Panc1 (cell line): ENCODE results near the gene NEK2. TPM values are rescaled to one million over a fixed set of nuclear protein-coding genes. Genes with fewer than 3 reads are reported as not detected.
A peak's percentile ranks its signal among the peaks of the same experiment; 100 is the strongest.

Experiments used
- ATAC-seq: fragments of 200-7000 bp; cut with Tn5 transposase; 2 replicates; pipeline ENCODE4 v1.9.1; 2020; ENCODE audit warnings: mild to moderate bottlenecking, moderate library complexity
- BruUV-seq: library from RNA; stranded (reverse); fragments of 400-500 nt; replicated peaks from 2 replicates; lab custom pipeline; 2021; lab: Mats Ljungman, UMichigan
- CTCF ChIA-PET: fragments of 300-600 bp; sonication (Branson Sonifier 250); formaldehyde crosslinking; loops from one replicate; lab custom pipeline; 2022; ENCODE audit warnings: antibody characterized with exemption; lab: Charles Lee
- POLR2A ChIA-PET: fragments of 300-600 bp; sonication (Branson Sonifier 250); formaldehyde crosslinking; loops from one replicate; lab custom pipeline; 2022; ENCODE audit warnings: antibody characterized with exemption; lab: Charles Lee
- DNase-seq: peaks from one replicate; pipeline ENCODE4 v3.0.0-alpha.2; 2010; ENCODE audit warnings: low read depth, low spot score
- H3K27ac ChIP-seq: 2 replicates; pipeline ENCODE4 v1.5.1; 2011; ENCODE audit warnings: mild to moderate bottlenecking, low read length, inconsistent platforms
- H3K27me3 ChIP-seq: fragments of 200-500 bp; sonication (Bioruptor generic); 2 replicates; pipeline ENCODE4 v1.6.0; 2014; ENCODE audit warnings: low read length, inconsistent platforms; ENCODE audit not compliant: control insufficient read depth, insufficient read depth
- H3K36me3 ChIP-seq: fragments of 200-500 bp; sonication (Bioruptor generic); 2 replicates; pipeline ENCODE4 v1.5.1; 2014; ENCODE audit warnings: inconsistent platforms, mild to moderate bottlenecking, low read length, moderate library complexity; ENCODE audit not compliant: control insufficient read depth, insufficient read depth
- H3K4me1 ChIP-seq: 2 replicates; pipeline ENCODE4 v1.5.1; 2011; ENCODE audit warnings: inconsistent platforms, mild to moderate bottlenecking, low read length, moderate library complexity; ENCODE audit not compliant: control insufficient read depth, insufficient read depth
- H3K4me3 ChIP-seq, 2 experiments: 2 replicates each; pipeline ENCODE4 v1.5.1; 2011 to 2012; ENCODE audit warnings: low read depth in 2 of 2, low read length in 2 of 2, mild to moderate bottlenecking in 2 of 2, inconsistent platforms in 1 of 2, moderate library complexity in 1 of 2
- H3K9me3 ChIP-seq: fragments of 200-500 bp; sonication (Bioruptor generic); 2 replicates; pipeline ENCODE4 v1.5.1; 2014; ENCODE audit warnings: low read depth, mild to moderate bottlenecking, inconsistent platforms, low read length, moderate library complexity; ENCODE audit not compliant: control insufficient read depth, insufficient read depth
- CTCF ChIP-seq: fragments of 450-650 bp; IDR thresholded peaks from 2 replicates; pipeline ENCODE4 v1.5.1; 2017; ENCODE audit warnings: mild to moderate bottlenecking
- POLR2AphosphoS5 ChIP-seq: IDR thresholded peaks from 2 replicates; pipeline ENCODE4 v1.6.1; 2012; ENCODE audit warnings: mild to moderate bottlenecking, low read depth, low read length, moderate library complexity
- REST ChIP-seq, 2 experiments: IDR thresholded peaks; 2 replicates each; pipeline ENCODE4 v1.6.1; 2011 to 2012; ENCODE audit warnings: low read depth in 2 of 2, control low read depth in 1 of 2, low read length in 1 of 2, mild to moderate bottlenecking in 1 of 2, moderate library complexity in 1 of 2; ENCODE audit not compliant: insufficient read depth in 1 of 2
- SIN3A ChIP-seq: IDR thresholded peaks from 2 replicates; pipeline ENCODE4 v1.6.1; 2012; ENCODE audit warnings: low read depth, mild to moderate bottlenecking, low read length, moderate library complexity, borderline replicate concordance; ENCODE audit not compliant: insufficient read depth
- TCF7L2 ChIP-seq: IDR thresholded peaks from 2 replicates; pipeline ENCODE4 v1.6.1; 2011; ENCODE audit warnings: mild to moderate bottlenecking, low read depth, low read length, inconsistent platforms
- in situ Hi-C: cut with HindIII; loops from 2 replicates; pipeline ENCODE4 v1.10.0; 2016; ENCODE audit warnings: low sequenced_read_pairs, low pct_unique_long_range_greater_than_20kb
- intact Hi-C: fragments of 100-400 bp; cut with micrococcal nuclease; formaldehyde crosslinking; loops from one replicate; pipeline ENCODE4 v1.10.0; 2022; ENCODE audit not compliant: unreplicated experiment
- total RNA-seq: library from RNA; stranded (reverse); gene quantifications from one replicate; pipeline ENCODE4 v1.2.1, GENCODE V29; 2021; ENCODE audit not compliant: unreplicated experiment

NEK2 gene
- total RNA-seq, 1 experiment from 2014 or later: 34.4 TPM

- ChIA-PET CTCF (no interaction called here), POLR2A (no interaction called here)
- intact Hi-C loops: no loop called here
- TF ChIP-seq POLR2AphosphoS5: no peak
- no peak for TF ChIP-seq SIN3A
- no peak for TF ChIP-seq TCF7L2
- TF ChIP-seq CTCF: no peak
- no peak for TF ChIP-seq REST (IDR thresholded peaks at IDR 0.05; ENCODE audit: insufficient read depth in 1 of 2, low read depth in 2 of 2, low read length in 1 of 2)
- H3K9me3 ChIP-seq: no peaks in the 10 kb centered on the region
- no peaks in the 10 kb centered on the region for H3K27me3 ChIP-seq
- no peak overlapping the region for H3K4me3 ChIP-seq
- ATAC-seq: 0 out of 2 replicates have a peak, but pooled peaks have one; percentile 21
- H3K36me3 ChIP-seq: no peaks in the 10 kb centered on the region
- BruUV-seq: no TSS peak
- H3K27ac ChIP-seq: peak overlapping the region; percentile 36; the same call in 1 of the 2 replicates
- 0 out of 2 replicates have a peak, but pooled peaks cover 3% of the 10 kb centered on the region for H3K4me1 ChIP-seq
- no peak for DNase-seq
- in situ Hi-C loops: no loop called here
Observed at GRCh38 chr1:211713231-211713630, 37.8 kb upstream of the NEK2 start.

- CTCF ChIA-PET: no interaction called here
- POLR2A ChIA-PET: no interaction called here
- Histone ChIP-seq H3K27ac (peak overlapping the region; percentile 32; the same call in 1 of the 2 replicates), H3K27me3 (no peaks in the 10 kb centered on the region), H3K36me3 (no peaks in the 10 kb centered on the region), H3K9me3 (no peaks in the 10 kb centered on the region), H3K4me3 (no peak overlapping the region), H3K4me1 (peaks cover 3% of the 10 kb centered on the region; the same call in 1 of the 2 replicates)
- BruUV-seq: no TSS peak
- ATAC-seq (no peak), DNase-seq (no peak)
- intact Hi-C loops: no loop called here
- in situ Hi-C loops: no loop called here
- TF ChIP-seq CTCF (no peak), TCF7L2 (no peak), SIN3A (no peak)
Observed at GRCh38 chr1:211711315-211711705, 35.9 kb upstream of the NEK2 start.
